K562 (cell line): ENCODE measurements around the gene FBXL12. TPM values are rescaled to one million over a fixed set of nuclear protein-coding genes. Genes with fewer than 3 reads are reported as not detected.

Source experiments
- CBX5 ChIP-seq: IDR thresholded peaks from 2 replicates; pipeline ENCODE4 v1.6.1; 2014; ENCODE audit warnings: low read depth, borderline replicate concordance
- GABPB1 ChIP-seq: sonication (generic); formaldehyde crosslinking; IDR thresholded peaks from 2 replicates; pipeline ENCODE4 v1.8.0; 2022; ENCODE audit warnings: mild to moderate bottlenecking, missing genetic modification reagents
- KDM1A ChIP-seq, 2 experiments: fragments of 450-650 bp; IDR thresholded peaks; 2 replicates each; pipeline ENCODE4 v1.6.1; 2016; ENCODE audit warnings: mild to moderate bottlenecking in 2 of 2
- KLF1 ChIP-seq: fragments of 450-650 bp; IDR thresholded peaks from 2 replicates; pipeline ENCODE4 v1.6.1; 2016; ENCODE audit warnings: missing genetic modification characterization, missing compliant biosample characterization
- MAX ChIP-seq: sonication (generic); formaldehyde crosslinking; IDR thresholded peaks from 2 replicates; pipeline ENCODE4 v1.9.0; 2022; ENCODE audit warnings: mild to moderate bottlenecking, missing genetic modification reagents
- PHTF2 ChIP-seq: fragments of 250-450 bp; sonication (Bioruptor Pico); IDR thresholded peaks from 2 replicates; pipeline ENCODE4 v1.5.0; 2021; ENCODE audit warnings: mild to moderate bottlenecking
- POLR2A ChIP-seq: fragments of 450-650 bp; conservative IDR thresholded peaks from 2 replicates; pipeline ENCODE4 v1.6.1; 2016
- RBM25 ChIP-seq: fragments of 200-400 bp; formaldehyde crosslinking; IDR thresholded peaks from 2 replicates; pipeline ENCODE4 v1.6.1; 2018; ENCODE audit warnings: low read length, low read depth, moderate library complexity; ENCODE audit not compliant: severe bottlenecking
- SMARCE1 ChIP-seq: fragments of 450-650 bp; IDR thresholded peaks from 2 replicates; pipeline ENCODE4 v1.7.1; 2016; ENCODE audit warnings: mild to moderate bottlenecking
- SRSF3 ChIP-seq: fragments of 200-400 bp; formaldehyde crosslinking; IDR thresholded peaks from 2 replicates; pipeline ENCODE4 v1.6.1; 2016; ENCODE audit warnings: mild to moderate bottlenecking, low read length, moderate library complexity; ENCODE audit not compliant: insufficient read depth
- YY1 ChIP-seq, 3 experiments: IDR thresholded peaks; 2 replicates each; pipeline ENCODE4 v1.6.1; 2011; ENCODE audit warnings: low read length in 2 of 3, mild to moderate bottlenecking in 2 of 3, moderate library complexity in 2 of 3, borderline replicate concordance in 1 of 3, control low read depth in 1 of 3, low read depth in 1 of 3; ENCODE audit not compliant: insufficient read depth in 3 of 3, insufficient replicate concordance in 2 of 3, control insufficient read depth in 1 of 3, insufficient read length in 1 of 3; ENCODE audit errors: extremely low read depth in 1 of 3
- polyA plus RNA-seq, 8 experiments: library from polyadenylated mRNA; depleted of rRNA in 4 of 8; stranded (reverse) in 5 of 8; unstranded in 3 of 8; fragments of >200 nt; fragmentation: Nextera tagmentation in 2 of 8; fragmentation: Illumina TruSeq in 1 of 8; extraction: Ambion mirVana in 2 of 8; extraction: Trizol in 1 of 8; gene quantifications; 2 replicates each; pipeline versions ENCODE4 v1.2.1 to v1.2.3, GENCODE V29; 2011 to 2014; ENCODE audit warnings: inconsistent platforms in 1 of 8, missing spikeins in 1 of 8
- total RNA-seq, 7 experiments: library from RNA; depleted of rRNA in 6 of 7; stranded (reverse); fragments of >200 nt in 6 of 7; fragmentation: Illumina TruSeq in 2 of 7; extraction: Trizol in 2 of 7; gene quantifications; 2 replicates each; pipeline versions ENCODE4 v1.2.1 to v1.2.3, GENCODE V29; 2011 to 2021; ENCODE audit warnings: low replicate concordance in 1 of 7
- TF ChIP-seq, protein P1 (sequence below): sonication (generic); formaldehyde crosslinking; IDR thresholded peaks from 2 replicates; pipeline ENCODE4 v1.8.1; 2023; ENCODE audit warnings: mild to moderate bottlenecking, missing genetic modification reagents
- TF ChIP-seq, protein P2 (sequence below): fragments of 450-650 bp; IDR thresholded peaks from 2 replicates; pipeline ENCODE4 v1.6.1; 2014; ENCODE audit warnings: low read depth, mild to moderate bottlenecking, moderate library complexity, borderline replicate concordance
- TF ChIP-seq, protein P3 (sequence below), 3 experiments: fragments of 200-800 bp in 1 of 3; sonication (Bioruptor generic) in 1 of 3; sonication (generic) in 1 of 3; formaldehyde crosslinking in 1 of 3; IDR thresholded peaks; 2 replicates each; pipeline versions ENCODE4 v1.6.1 to v1.8.0; 2016 to 2022; ENCODE audit warnings: mild to moderate bottlenecking in 2 of 3, missing compliant biosample characterization in 2 of 3, missing genetic modification characterization in 2 of 3, missing genetic modification reagents in 1 of 3
- TF ChIP-seq, protein P4 (sequence below): sonication (generic); formaldehyde crosslinking; IDR thresholded peaks from 2 replicates; pipeline ENCODE4 v1.8.1; 2023; ENCODE audit warnings: mild to moderate bottlenecking, missing genetic modification reagents
- TF ChIP-seq, protein P5 (sequence below): fragments of 250-450 bp; sonication (Bioruptor Pico); IDR thresholded peaks from 2 replicates; pipeline ENCODE4 v1.8.0; 2021; ENCODE audit warnings: mild to moderate bottlenecking, moderate library complexity
- TF ChIP-seq, protein P6 (sequence below): fragments of 250-450 bp; sonication (Bioruptor Pico); IDR thresholded peaks from 2 replicates; pipeline ENCODE4 v1.8.0; 2022; ENCODE audit warnings: moderate library complexity, mild to moderate bottlenecking, inconsistent platforms

Gene FBXL12
- total and polyA plus RNA-seq, 9 of the 15 experiments (the other 6 are each of a cell fraction or from before 2014, with no cell fraction given), result 2.7 to 40.5 (median 26.5) TPM

- TF ChIP-seq YY1 (IDR thresholded peaks at IDR 0.05; ENCODE audit: borderline replicate concordance in 1 of 3, control insufficient read depth in 1 of 3, extremely low read depth in 1 of 3, insufficient read depth in 3 of 3, insufficient read length in 1 of 3, insufficient replicate concordance in 2 of 3, low read depth in 1 of 3, low read length in 2 of 3) (no peak), CBX5 (peak; percentile 15; the same call in 1 of the 2 replicates), MAX (CRISPR knock-in tag) (0 out of 2 replicates have a peak, but pooled peaks have one; percentile 14), RBM25 (peak; percentile 26), SRSF3 (no peak), KDM1A (IDR thresholded peaks at IDR 0.05) (0 out of 4 replicates have a peak, but pooled peaks of 1 of the 2 experiments have one; percentile 28), SMARCE1 (no peak), PHTF2 (no peak), POLR2A (peak; percentile 43; the same call in 1 of the 2 replicates), GABPB1 (CRISPR knock-in tag) (0 out of 2 replicates have a peak, but pooled peaks have one; percentile 43), KLF1 (no peak)
- TF ChIP-seq, protein P1, sequence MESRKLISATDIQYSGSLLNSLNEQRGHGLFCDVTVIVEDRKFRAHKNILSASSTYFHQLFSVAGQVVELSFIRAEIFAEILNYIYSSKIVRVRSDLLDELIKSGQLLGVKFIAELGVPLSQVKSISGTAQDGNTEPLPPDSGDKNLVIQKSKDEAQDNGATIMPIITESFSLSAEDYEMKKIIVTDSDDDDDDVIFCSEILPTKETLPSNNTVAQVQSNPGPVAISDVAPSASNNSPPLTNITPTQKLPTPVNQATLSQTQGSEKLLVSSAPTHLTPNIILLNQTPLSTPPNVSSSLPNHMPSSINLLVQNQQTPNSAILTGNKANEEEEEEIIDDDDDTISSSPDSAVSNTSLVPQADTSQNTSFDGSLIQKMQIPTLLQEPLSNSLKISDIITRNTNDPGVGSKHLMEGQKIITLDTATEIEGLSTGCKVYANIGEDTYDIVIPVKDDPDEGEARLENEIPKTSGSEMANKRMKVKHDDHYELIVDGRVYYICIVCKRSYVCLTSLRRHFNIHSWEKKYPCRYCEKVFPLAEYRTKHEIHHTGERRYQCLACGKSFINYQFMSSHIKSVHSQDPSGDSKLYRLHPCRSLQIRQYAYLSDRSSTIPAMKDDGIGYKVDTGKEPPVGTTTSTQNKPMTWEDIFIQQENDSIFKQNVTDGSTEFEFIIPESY (CRISPR knock-in tag), result 0 out of 2 replicates have a peak, but pooled peaks have one; percentile 16
- TF ChIP-seq, protein P2, sequence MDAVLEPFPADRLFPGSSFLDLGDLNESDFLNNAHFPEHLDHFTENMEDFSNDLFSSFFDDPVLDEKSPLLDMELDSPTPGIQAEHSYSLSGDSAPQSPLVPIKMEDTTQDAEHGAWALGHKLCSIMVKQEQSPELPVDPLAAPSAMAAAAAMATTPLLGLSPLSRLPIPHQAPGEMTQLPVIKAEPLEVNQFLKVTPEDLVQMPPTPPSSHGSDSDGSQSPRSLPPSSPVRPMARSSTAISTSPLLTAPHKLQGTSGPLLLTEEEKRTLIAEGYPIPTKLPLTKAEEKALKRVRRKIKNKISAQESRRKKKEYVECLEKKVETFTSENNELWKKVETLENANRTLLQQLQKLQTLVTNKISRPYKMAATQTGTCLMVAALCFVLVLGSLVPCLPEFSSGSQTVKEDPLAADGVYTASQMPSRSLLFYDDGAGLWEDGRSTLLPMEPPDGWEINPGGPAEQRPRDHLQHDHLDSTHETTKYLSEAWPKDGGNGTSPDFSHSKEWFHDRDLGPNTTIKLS, result peak; percentile 27; the same call in 1 of the 2 replicates
- TF ChIP-seq, protein P3, sequence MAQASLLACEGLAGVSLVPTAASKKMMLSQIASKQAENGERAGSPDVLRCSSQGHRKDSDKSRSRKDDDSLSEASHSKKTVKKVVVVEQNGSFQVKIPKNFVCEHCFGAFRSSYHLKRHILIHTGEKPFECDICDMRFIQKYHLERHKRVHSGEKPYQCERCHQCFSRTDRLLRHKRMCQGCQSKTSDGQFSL (CRISPR knock-in tag; IDR thresholded peaks at IDR 0.05), result no peak
- TF ChIP-seq, protein P3 (tag; IDR thresholded peaks at IDR 0.05), result peak in 1 of 2 experiments; percentile 21; a peak in 1 of 4 replicates
- TF ChIP-seq, protein P4, sequence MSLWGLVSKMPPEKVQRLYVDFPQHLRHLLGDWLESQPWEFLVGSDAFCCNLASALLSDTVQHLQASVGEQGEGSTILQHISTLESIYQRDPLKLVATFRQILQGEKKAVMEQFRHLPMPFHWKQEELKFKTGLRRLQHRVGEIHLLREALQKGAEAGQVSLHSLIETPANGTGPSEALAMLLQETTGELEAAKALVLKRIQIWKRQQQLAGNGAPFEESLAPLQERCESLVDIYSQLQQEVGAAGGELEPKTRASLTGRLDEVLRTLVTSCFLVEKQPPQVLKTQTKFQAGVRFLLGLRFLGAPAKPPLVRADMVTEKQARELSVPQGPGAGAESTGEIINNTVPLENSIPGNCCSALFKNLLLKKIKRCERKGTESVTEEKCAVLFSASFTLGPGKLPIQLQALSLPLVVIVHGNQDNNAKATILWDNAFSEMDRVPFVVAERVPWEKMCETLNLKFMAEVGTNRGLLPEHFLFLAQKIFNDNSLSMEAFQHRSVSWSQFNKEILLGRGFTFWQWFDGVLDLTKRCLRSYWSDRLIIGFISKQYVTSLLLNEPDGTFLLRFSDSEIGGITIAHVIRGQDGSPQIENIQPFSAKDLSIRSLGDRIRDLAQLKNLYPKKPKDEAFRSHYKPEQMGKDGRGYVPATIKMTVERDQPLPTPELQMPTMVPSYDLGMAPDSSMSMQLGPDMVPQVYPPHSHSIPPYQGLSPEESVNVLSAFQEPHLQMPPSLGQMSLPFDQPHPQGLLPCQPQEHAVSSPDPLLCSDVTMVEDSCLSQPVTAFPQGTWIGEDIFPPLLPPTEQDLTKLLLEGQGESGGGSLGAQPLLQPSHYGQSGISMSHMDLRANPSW (CRISPR knock-in tag), result no peak
- TF ChIP-seq, protein P5, sequence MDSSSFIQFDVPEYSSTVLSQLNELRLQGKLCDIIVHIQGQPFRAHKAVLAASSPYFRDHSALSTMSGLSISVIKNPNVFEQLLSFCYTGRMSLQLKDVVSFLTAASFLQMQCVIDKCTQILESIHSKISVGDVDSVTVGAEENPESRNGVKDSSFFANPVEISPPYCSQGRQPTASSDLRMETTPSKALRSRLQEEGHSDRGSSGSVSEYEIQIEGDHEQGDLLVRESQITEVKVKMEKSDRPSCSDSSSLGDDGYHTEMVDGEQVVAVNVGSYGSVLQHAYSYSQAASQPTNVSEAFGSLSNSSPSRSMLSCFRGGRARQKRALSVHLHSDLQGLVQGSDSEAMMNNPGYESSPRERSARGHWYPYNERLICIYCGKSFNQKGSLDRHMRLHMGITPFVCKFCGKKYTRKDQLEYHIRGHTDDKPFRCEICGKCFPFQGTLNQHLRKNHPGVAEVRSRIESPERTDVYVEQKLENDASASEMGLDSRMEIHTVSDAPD (CRISPR knock-in tag), result no peak
- TF ChIP-seq, protein P6, sequence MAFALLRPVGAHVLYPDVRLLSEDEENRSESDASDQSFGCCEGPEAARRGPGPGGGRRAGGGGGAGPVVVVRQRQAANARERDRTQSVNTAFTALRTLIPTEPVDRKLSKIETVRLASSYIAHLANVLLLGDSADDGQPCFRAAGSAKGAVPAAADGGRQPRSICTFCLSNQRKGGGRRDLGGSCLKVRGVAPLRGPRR (CRISPR knock-in tag), result no peak
Observed at GRCh38 chr19:9793071-9793591, 25.7 kb downstream of the FBXL12 start (continued).
